ENCODE measurements around the gene HMBS. TPM values are rescaled to one million over a fixed set of nuclear protein-coding genes. Genes with fewer than 3 reads are reported as not detected.

Gene HMBS
- total and polyA plus RNA-seq, 4 donors = 10.5 to 224 (median 26.7) TPM

GRCh38 chr11:119081682-119082260, 2.9 kb upstream of the HMBS start:
- Histone ChIP-seq H3K4me1 (ENCODE audit: control insufficient read depth in 4 of 4, insufficient read depth in 4 of 4, low read length in 3 of 4) (peaks cover 5 to 17% (median 10%) of the 10 kb centered on the region in 4 donors), H3K9me3 (ENCODE audit: control insufficient read depth in 4 of 4, low read length in 3 of 4) (no peaks in the 10 kb centered on the region), H3K4me3 (ENCODE audit: low read depth in 1 of 3, low read length in 3 of 3) (no peak overlapping the region), H3K27me3 (ENCODE audit: control insufficient read depth in 4 of 4, insufficient read depth in 4 of 4, low read length in 3 of 4) (no peaks in the 10 kb centered on the region), H3K9ac (ENCODE audit: low read depth in 1 of 2, low read length in 2 of 2) (no peak overlapping the region), H3K36me3 (ENCODE audit: control insufficient read depth in 4 of 4, insufficient read depth in 3 of 4, low read depth in 1 of 4, low read length in 3 of 4) (peaks cover 14 to 55% (median 46%) of the 10 kb centered on the region in 4 donors), H3K27ac (ENCODE audit: low read depth in 1 of 2, low read length in 2 of 2) (no peak overlapping the region)
- TF ChIP-seq YY1 (IDR thresholded peaks at IDR 0.05) (no peak), FOXA2 (IDR thresholded peaks at IDR 0.05) (no peak), CTCF (IDR thresholded peaks at IDR 0.05; ENCODE audit: low read depth, low read length, missing input control) (no peak), FOXA1 (IDR thresholded peaks at IDR 0.05) (no peak), GABPA (IDR thresholded peaks at IDR 0.05 in 1 of 2, conservative IDR thresholded peaks at IDR 0.05 in 1 of 2) (no peak), RXRA (IDR thresholded peaks at IDR 0.05) (no peak), ATF3 (IDR thresholded peaks at IDR 0.05) (no peak), ZBTB33 (IDR thresholded peaks at IDR 0.05) (no peak), REST (IDR thresholded peaks at IDR 0.05) (no peak), RAD21 (IDR thresholded peaks at IDR 0.05) (no peak), EGR1 (IDR thresholded peaks at IDR 0.05; ENCODE audit: low read depth in 2 of 2) (no peak), HNF4A (conservative IDR thresholded peaks at IDR 0.05) (no peak), JUND (IDR thresholded peaks at IDR 0.05) (no peak), HNF4G (IDR thresholded peaks at IDR 0.05) (no peak), NR2F2 (IDR thresholded peaks at IDR 0.05) (no peak)
- no peak for DNase-seq (ENCODE audit: low spot score)
- 82% methylated on average over 7 of the region's 7 CpGs for WGBS

GRCh38 chr11:119085437-119085847, 761 bp downstream of the HMBS start:
- Histone ChIP-seq H3K36me3 (ENCODE audit: control insufficient read depth in 4 of 4, insufficient read depth in 3 of 4, low read depth in 1 of 4, low read length in 3 of 4) (peaks cover 6 to 21% (median 17%) of the 10 kb centered on the region in 4 donors), H3K27me3 (ENCODE audit: control insufficient read depth in 4 of 4, insufficient read depth in 4 of 4, low read length in 3 of 4) (no peaks in the 10 kb centered on the region), H3K9ac (ENCODE audit: low read depth in 1 of 2, low read length in 2 of 2) (peak overlapping the region; percentile 31 to 85), H3K4me3 (ENCODE audit: low read depth in 1 of 3, low read length in 3 of 3) (peak overlapping the region; percentile 69 to 92 (median 83)), H3K4me1 (ENCODE audit: control insufficient read depth in 4 of 4, insufficient read depth in 4 of 4, low read length in 3 of 4) (peaks cover 5 to 17% (median 10%) of the 10 kb centered on the region in 4 donors), H3K27ac (ENCODE audit: low read depth in 1 of 2, low read length in 2 of 2) (peak overlapping the region; percentile 59 to 95), H3K9me3 (ENCODE audit: control insufficient read depth in 4 of 4, low read length in 3 of 4) (no peaks in the 10 kb centered on the region)
- WGBS = 2% methylated on average over 13 of the region's 13 CpGs
- peak; percentile 79 for DNase-seq (ENCODE audit: low spot score)
- TF ChIP-seq FOXA2 (IDR thresholded peaks at IDR 0.05) = no peak
- TF ChIP-seq CTCF (IDR thresholded peaks at IDR 0.05; ENCODE audit: low read depth, low read length, missing input control) = no peak
- TF ChIP-seq SP1 (IDR thresholded peaks at IDR 0.05) = no peak
- no peak for TF ChIP-seq HNF4A (conservative IDR thresholded peaks at IDR 0.05)
- no peak for TF ChIP-seq ZBTB33 (IDR thresholded peaks at IDR 0.05)

Data from liver (tissue), 9 donors.